Activated naive CD4-positive, alpha-beta T cell treated with anti-CD3 and anti-CD28 coated beads, Interleukin-2, amount 50 U/mL, for 72 hours (primary cell): ENCODE data around the gene C1QTNF1. TPM values are rescaled to one million over a fixed set of nuclear protein-coding genes. Genes with fewer than 3 reads are reported as not detected.
"Not testable (repeated sequence)": the region's sequence is repeated elsewhere in the genome, so short reads cannot be mapped to it uniquely, and the experiment has no call there.

Source experiments
- ATAC-seq, 2 donors: fragments of 150-1000 bp; cut with Tn5 transposase; 2 replicates each; pipeline ENCODE4 v1.10.0; 2021; ENCODE audit warnings: mild to moderate bottlenecking in 2 of 2, moderate library complexity in 2 of 2
- DNase-seq, 2 donors: peaks; one replicate each; pipeline ENCODE4 v3.0.0; 2021 to 2022; ENCODE audit warnings: low spot score in 2 of 2
- H3K27ac Mint-ChIP-seq, 2 donors: one replicate each; pipeline ENCODE4 v1.8.0; 2022; ENCODE audit warnings: mild to moderate bottlenecking in 2 of 2, mixed read lengths in 2 of 2
- H3K36me3 Mint-ChIP-seq, 2 donors: one replicate each; pipeline ENCODE4 v1.8.0; 2022; ENCODE audit warnings: mixed read lengths in 2 of 2
- H3K9me3 Mint-ChIP-seq, 2 donors: one replicate each; pipeline ENCODE4 v1.8.0; 2022; ENCODE audit warnings: mixed read lengths in 2 of 2
- total RNA-seq, 2 donors: library from RNA; stranded (reverse); gene quantifications; one replicate each; pipeline ENCODE4 v1.2.3, GENCODE V29; 2022

Gene C1QTNF1
- total RNA-seq, 2 donors from 2014 or later: not detected

DNA sequence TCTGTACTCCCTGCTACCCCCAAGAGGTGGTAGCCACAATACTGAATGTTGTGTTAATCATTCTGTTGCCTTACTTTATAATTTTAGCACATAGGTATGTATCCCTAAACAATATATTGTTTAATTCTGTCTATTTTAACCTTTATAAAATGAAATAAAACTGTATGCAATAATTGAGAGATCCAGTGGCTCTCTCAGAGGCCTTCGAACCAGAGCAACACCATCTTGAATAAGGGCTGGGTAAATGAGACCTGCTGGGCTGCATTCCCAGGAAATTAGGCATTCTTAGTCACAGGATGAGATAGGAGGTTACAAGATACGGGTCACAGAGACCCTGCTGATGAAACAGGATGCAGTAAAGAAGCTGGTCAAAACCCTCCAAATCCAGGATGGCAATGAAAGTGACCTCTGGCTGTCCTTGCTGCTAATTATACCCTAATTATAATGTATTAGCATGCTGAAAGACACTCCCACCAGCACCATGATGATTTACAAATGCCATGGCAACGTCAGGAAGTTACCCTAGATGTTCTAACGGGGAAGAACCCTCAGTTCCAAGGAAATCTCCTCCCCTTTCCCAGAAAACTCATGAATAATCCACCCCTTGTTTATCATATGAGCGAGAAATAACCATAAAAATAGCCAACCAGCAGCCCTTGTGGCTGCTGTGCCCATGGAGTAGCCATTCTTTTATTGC lies 12.4 kb upstream of the C1QTNF1 start:
- no peak for ATAC-seq
- no peak for DNase-seq
- peaks cover 21 to 26% of the 10 kb centered on the region in 2 donors for H3K36me3 Mint-ChIP-seq
- H3K27ac Mint-ChIP-seq: peak overlapping the region in 1 of 2 donors; percentile 97
- H3K9me3 Mint-ChIP-seq: peaks cover 4 to 5% of the 10 kb centered on the region in 2 donors

DNA sequence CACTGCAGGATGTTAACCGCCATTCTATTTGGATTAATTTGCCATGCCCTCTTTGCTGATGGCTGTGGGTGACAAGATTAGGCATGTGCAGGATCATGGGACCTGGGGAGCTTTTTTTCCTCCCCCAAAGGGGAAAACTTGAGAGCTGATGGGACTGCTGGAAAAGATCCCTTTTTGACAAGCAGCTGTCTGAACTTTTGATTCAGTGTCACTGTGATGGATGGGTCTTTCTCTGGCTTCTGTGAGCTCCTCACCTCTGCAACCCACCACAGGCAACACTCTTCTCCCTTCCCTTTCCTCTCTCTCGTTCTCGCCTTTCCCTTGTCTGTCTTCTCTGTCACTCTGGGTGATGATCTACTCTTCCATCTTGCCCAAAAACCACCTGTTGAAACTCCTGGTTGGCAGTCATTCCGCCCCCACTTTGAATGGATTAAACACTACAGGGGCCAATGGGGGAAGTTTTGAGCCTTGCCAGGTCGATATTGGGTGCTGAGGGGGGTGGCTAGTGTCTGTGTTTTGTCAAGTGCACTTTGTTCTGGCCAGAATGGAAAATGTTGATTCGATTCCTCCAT lies 11.3 kb upstream of the C1QTNF1 start:
- Mint-ChIP-seq H3K9me3 (peaks cover 4 to 5% of the 10 kb centered on the region in 2 donors), H3K36me3 (peaks cover 11 to 22% of the 10 kb centered on the region in 2 donors), H3K27ac (peak overlapping the region in 1 of 2 donors; percentile 62)
- DNase-seq (no peak), ATAC-seq (no peak)

DNA sequence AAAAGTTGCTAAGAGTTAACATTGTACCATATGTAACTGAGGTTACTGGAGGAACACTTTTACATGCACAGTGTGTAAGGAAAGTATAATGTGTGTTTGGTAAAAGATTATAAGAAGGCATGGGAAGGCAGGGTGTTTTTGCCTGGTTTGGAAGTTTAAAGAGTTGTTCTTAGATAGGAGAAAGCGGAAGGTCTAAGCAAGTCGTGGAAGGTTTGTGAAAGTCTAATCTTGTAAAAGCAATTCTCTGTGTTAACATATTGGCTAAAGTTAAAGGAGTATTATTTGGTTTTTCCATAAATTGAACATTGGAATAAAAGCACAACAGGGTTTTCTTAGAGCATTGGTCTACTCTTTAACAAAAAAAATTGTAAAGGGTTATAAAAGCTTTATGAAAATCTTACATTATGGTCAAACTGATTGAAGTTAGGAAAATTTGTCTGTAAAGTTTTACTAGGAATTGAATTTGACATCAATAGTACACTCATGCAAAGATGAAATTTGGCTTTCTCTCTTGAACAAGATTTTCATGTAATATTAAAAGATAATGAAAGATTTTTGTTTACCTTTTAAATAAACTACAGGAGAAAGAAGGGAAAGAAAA lies 9.7 kb upstream of the C1QTNF1 start:
- H3K9me3 Mint-ChIP-seq: peaks cover 4 to 5% of the 10 kb centered on the region in 2 donors
- DNase-seq: no peak
- ATAC-seq: no peak
- no peak overlapping the region for H3K27ac Mint-ChIP-seq
- peaks cover 0 to 6% of the 10 kb centered on the region in 2 donors for H3K36me3 Mint-ChIP-seq

DNA sequence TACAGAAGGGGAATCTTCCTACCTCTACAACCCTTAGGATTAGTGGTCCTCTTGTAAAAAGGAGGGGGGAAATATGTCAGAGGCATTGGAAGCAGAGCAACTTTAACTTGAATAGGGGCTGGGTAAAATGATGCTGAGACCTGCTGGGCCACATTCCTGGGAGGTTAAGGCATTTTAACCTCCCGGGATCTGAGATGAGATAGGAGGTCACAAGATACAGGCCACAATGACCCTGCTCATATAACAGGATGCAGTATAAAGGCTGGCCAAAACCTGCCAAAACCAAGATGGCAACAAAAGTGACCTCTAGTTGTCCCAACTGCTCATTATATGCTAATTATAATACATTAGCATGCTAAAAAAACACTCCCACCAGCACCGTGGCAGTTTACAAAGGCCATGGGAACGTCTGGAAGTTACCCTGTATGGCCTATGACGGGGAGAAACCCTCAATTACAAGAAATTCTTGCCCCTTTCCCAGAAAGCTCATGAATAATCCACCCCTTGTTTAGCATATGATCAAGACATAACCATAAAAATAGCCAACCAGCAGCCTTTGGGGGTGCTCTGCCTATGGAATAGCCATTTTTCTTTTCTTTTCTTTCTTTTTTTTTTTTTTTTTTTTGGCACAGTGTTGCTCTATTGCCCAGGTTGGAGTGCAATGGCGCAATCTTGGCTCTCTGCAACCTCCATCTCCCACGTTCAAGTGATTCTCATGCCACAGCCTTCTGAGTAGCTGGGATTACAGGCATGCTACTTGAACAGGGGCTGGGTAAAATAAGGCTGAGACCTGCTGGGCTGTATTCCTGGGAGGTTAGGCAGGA lies 6.2 kb upstream of the C1QTNF1 start:
- H3K27ac Mint-ChIP-seq: no peak overlapping the region
- ATAC-seq (no peak), DNase-seq (peak in 1 of 2 donors; percentile 16)
- H3K9me3 Mint-ChIP-seq: peaks cover 4 to 5% of the 10 kb centered on the region in 2 donors
- peaks cover 0 to 6% of the 10 kb centered on the region in 2 donors for H3K36me3 Mint-ChIP-seq

DNA sequence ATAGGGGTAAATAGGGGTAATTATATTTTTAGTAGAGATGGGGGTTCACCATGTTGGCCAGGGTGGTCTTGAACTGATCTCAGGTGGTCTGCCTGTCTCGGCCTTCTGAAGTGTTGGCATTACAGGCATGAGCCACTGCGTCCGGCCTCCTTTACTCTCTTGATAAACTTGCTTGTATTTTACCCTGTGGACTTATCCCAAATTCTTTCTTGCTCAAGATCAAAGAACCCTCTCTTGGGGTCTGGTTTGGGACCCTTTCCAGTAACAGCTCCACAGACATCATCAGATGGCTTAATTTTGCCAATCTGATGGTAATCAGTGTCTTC lies 5.6 kb upstream of the C1QTNF1 start:
- peaks cover 0 to 6% of the 10 kb centered on the region in 2 donors for H3K36me3 Mint-ChIP-seq
- ATAC-seq (no peak), DNase-seq (peak in 1 of 2 donors; percentile 6)
- peaks cover 4 to 5% of the 10 kb centered on the region in 2 donors for H3K9me3 Mint-ChIP-seq
- H3K27ac Mint-ChIP-seq: no peak overlapping the region

DNA sequence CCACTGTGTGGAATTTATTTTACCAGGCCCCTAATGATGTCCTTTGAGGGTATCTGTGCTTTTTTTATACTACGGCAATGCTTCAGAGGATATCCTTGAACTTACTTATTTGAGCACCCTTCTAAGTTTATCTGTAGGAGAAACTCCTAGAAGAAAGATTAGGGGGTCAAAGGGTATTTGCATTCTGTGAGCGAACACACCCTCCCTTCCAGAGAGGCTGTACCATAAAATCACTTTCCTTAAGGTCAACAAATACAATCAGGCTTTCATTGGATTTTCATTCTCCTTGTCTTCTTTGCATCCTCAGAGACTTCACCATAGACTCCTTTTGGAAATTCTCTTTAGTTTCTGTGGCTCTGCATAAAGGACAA lies 4.7 kb upstream of the C1QTNF1 start:
- no peak for DNase-seq
- H3K36me3 Mint-ChIP-seq: peaks cover 0 to 1% of the 10 kb centered on the region in 2 donors

DNA sequence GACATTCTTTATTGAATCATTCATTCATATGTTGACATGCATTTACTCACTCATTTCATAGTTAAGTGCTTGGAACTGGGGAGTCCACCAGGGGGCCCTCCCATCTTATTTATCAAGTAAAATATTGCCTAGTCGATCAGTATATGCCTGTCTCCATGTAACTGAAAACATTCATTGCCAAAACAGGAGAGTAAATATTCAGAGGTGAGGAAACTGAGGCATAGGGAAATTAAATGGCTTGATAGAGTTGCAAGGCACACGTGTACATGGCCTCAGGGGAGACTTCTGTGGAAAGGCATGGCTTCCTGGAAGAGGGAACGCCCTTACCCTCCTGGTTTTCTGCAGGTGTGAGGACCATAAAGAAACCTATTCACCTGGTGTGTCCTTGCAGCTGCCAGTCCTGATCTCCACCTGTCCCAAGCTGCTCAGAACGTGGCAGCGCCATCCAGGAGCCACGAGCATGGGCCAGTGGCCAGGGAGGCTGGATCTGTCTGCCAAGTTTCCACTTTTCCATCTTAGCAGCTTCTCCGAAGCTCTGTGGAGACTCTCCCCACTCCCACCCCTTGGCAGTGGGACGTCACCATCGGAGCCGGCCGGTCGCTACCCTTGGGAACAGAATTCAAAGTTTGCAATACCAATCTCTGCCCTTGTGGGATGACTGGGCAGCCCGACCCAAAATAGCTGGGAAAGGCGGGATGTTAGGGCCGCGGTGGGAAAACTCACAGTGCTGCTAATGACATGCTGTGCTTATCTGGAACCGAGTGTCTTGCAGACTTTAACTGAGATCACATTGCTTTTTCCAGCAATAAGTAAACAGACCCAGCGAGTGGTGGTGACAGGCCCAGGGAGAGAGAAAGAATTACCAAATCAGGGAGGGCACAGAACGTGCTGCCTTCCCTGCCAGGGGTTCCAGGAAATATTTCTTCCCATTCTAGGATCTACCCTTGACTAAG lies 4.1 kb upstream of the C1QTNF1 start:
- Mint-ChIP-seq H3K9me3 (no peaks in the 10 kb centered on the region), H3K36me3 (no peaks in the 10 kb centered on the region), H3K27ac (no peak overlapping the region)
- ATAC-seq (peak; percentile 37 to 55), DNase-seq (no peak)

More for the DNA sequence above, 4.7 kb upstream of the C1QTNF1 start:
- ATAC-seq: no peak
- Mint-ChIP-seq H3K27ac (no peak overlapping the region), H3K9me3 (peaks cover 0 to under 1% of the 10 kb centered on the region in 2 donors)

DNA sequence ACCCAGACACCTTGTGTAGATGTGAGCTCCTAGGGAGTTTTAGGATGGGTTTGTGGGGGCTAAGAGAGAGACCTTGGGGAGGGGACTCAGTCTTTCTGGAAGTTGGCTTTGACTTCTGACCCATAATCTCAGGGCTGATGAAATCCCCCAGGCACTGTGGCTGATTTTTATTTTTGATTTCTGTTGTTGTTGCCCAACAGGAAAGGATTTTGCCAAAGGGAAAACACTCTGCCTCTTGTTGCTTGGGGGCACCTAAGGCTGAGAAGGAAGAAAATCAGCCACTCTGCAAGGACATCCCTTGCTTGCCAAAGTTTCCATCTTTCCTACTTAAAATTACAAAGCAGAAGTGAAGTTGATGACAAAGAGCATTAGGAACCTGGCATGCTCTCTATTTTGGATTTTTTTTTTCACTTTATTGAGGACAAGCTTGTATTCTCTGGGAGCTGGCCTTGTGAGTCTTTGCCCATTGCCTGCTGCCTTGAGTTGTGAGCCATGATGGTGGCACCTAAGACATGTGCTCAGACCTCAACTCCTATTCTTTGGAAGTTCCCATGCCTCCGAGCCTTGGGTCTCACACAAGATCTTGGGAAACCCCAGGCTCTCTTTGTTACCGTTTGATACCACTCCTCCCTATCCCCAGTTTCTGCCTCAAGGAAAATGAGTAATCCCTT lies 3.2 kb upstream of the C1QTNF1 start:
- Mint-ChIP-seq H3K9me3 (no peaks in the 10 kb centered on the region), H3K36me3 (no peaks in the 10 kb centered on the region), H3K27ac (no peak overlapping the region)
- no peak for DNase-seq
- no peak for ATAC-seq

DNA sequence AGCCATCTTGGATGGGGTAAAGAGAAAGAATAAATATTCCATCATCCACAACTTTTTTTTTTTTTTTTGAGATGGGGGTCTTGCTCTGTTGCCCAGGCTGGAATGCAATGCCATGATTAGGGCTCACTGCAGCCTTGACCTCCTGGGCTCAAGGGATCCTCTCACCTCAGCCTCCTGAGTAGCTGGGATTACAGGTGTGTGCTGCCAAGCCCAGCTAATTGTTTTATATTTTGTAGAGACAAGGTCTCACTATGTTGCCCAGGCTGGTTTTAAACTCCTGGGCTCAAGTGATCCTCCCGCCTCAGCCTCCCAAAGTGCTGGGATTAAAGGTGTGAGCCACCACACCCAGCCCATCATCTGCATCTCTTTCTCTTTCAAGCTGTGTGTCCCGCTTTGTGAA lies 2.0 kb upstream of the C1QTNF1 start:
- H3K27ac Mint-ChIP-seq, H3K9me3 Mint-ChIP-seq, DNase-seq, ATAC-seq, H3K36me3 Mint-ChIP-seq: not testable (repeated sequence)

DNA sequence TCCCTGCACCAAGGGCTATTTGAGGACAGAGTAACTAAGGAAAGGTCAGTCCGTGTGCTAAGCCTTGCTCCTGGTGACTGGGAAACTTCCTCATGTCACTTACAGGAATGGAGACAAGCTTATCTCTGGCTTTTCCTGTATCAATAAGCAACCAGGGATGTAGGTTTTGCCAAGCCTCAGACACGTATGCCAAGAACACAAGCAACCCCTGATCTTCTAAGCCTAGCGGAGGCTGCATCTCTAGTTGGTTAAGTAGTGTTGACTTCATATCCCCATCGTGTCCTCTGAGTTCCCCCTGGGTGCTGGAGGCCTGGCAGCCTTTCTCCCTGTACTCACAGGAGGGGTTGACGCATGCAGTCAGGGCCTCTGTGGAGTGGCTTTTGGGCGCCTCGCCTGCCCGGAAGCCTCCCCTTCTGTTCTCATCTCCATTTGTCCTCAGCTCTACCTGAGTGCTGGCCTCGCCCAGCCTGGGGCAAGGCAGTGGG lies 1.4 kb upstream of the C1QTNF1 start:
- H3K36me3 Mint-ChIP-seq: no peaks in the 10 kb centered on the region
- H3K9me3 Mint-ChIP-seq: no peaks in the 10 kb centered on the region
- no peak overlapping the region for H3K27ac Mint-ChIP-seq
- ATAC-seq (no peak), DNase-seq (no peak)

DNA sequence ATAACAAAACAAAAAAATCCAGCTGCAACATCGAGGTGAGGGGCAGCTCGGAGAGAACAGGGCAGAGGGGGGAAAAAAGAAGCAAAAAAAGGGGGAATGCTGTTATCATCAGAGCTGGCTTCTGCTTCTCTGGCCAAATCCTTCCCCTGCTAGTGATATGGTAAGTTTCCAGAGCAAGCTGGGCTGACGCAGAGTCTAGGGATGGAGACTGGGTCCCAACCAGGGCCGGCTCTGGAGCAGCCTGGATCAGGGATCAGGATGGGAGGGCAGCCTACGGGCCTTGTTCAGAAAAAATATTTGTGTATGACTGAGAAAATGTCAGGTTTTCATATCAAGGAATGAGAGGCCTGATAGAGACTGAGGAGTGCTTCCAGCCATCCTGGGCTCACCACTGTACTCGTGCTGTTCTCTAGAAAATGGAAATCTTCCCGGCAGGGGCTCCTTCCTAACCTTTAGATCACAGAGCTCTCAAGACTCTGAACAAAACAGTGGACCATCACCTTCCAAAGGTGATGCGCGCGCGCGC lies 726 bp upstream of the C1QTNF1 start:
- ATAC-seq (no peak), DNase-seq (no peak)
- Mint-ChIP-seq H3K9me3 (no peaks in the 10 kb centered on the region), H3K36me3 (no peaks in the 10 kb centered on the region), H3K27ac (no peak overlapping the region)

DNA sequence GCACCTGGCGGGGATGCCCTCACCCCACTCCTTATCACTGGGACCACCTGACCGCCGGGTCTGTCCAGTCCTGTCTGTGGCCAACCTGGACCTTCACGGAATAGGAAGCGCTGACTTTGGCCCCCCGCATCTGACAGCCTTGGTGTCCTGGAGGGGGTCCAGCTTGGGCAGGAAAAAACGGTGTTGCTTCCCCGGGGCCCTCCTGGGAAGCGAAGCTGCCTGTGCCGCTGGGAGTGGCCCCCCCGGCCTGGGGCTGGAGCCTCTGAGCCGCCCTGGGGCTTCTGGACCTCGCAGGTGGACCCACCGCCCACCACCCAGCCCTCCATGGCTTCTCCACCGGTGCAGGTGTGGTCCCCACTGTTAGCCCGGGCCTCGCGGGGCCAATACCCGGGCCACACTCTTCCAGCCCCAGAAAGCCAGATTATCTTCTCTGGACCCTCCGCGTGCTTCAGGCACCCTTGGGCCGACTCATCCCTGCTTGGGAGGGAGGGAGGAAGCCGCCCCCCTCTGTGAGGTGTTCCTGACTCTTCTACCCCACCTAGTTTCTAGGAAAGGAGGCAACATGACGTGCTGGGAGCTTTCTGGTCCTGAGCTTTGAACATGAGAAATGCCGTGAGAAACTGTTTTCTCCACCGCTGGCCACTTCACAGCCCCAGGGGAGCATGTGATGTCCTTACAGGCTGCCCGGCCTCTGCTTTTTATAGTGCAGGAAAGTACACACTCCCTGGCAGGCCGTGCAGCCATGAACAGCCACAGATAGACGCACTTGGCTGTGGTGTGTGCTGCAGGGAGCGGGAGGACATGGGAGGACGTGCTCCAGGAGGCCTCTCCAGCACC lies 1.1 kb downstream of the C1QTNF1 start:
- no peaks in the 10 kb centered on the region for H3K9me3 Mint-ChIP-seq
- H3K27ac Mint-ChIP-seq: no peak overlapping the region
- DNase-seq: no peak
- H3K36me3 Mint-ChIP-seq: no peaks in the 10 kb centered on the region
- ATAC-seq: no peak

DNA sequence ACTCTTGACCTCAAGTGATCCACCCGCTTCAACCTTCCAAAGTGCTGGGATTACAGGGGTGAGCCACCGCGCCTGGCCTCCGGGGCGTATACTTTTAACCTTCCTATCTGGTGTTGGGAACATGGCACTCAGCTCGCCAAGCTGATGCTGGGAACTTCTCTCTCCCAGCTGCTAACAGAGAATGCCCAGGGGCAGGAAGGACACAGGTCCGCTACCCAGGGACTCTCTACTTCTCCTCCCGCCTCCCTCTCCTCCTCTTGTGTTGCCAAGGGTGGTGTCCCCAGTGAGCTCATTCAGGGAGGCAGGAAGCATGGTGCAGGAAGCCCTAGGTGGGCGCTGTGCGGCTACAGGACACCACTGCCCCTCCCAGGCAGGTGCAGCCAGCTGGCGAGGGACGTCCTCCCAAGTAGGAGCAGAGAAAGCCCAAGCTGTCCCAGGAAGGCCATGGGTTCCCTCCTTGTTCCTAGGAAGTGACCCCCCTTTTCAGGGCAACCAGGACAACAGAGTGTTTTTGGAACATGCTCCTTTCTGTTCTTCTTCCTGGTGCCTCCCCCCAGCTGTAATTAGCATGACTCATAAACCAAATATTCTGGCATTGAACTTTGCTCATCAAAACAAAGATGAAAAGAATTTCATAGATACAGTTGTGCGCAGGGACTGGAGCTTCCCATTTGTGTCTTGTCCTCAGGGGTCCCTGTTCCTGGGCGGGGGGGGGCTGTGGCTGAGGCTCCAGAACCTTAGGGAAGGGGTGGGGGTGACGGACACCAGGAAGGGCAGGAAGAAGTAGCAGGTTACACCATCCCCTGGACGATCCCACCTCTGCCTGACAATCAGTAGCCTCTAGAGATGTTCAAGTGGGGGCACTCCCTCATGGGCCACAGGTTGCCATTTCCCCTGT lies 2.7 kb downstream of the C1QTNF1 start:
- H3K9me3 Mint-ChIP-seq: no peaks in the 10 kb centered on the region
- ATAC-seq: no peak
- no peak for DNase-seq

More for the DNA sequence above, 2.7 kb downstream of the C1QTNF1 start:
- no peaks in the 10 kb centered on the region for H3K36me3 Mint-ChIP-seq
- no peak overlapping the region for H3K27ac Mint-ChIP-seq
